Heart left ventricle (tissue), 16 donors: Measurements from ENCODE around the gene ARHGAP26. TPM values are rescaled to one million over a fixed set of nuclear protein-coding genes. Genes with fewer than 3 reads are reported as not detected.

Experiments used
- ATAC-seq, 4 donors: fragments of 200-7000 bp; cut with Tn5 transposase; one replicate each; pipeline ENCODE4 v1.9.1; 2020 to 2022; ENCODE audit warnings: moderate library complexity in 4 of 4, mild to moderate bottlenecking in 3 of 4, moderate number of reproducible peaks in 1 of 4
- DNase-seq, 5 donors: peaks; one replicate each; pipeline ENCODE4 v3.0.0-alpha.2; 2020
- H3K27ac ChIP-seq, 12 donors: fragments of 200-600 bp; sonication (generic) in 4 of 12; one replicate each; pipeline versions ENCODE4 v1.5.0 to v1.8.0; 2016 to 2022; ENCODE audit warnings: mild to moderate bottlenecking in 2 of 12
- H3K27me3 ChIP-seq, 9 donors: fragments of 200-600 bp; sonication (generic) in 2 of 9; one replicate each; pipeline versions ENCODE4 v1.5.1 to v1.8.0; 2016 to 2022; ENCODE audit warnings: mild to moderate bottlenecking in 3 of 9
- H3K36me3 ChIP-seq, 9 donors: fragments of 200-600 bp; sonication (generic) in 2 of 9; one replicate each; pipeline versions ENCODE4 v1.5.0 to v1.8.0; 2018 to 2022; ENCODE audit warnings: mild to moderate bottlenecking in 2 of 9
- H3K4me1 ChIP-seq, 12 donors: fragments of 200-600 bp; sonication (generic) in 4 of 12; one replicate each; pipeline versions ENCODE4 v1.5.0 to v1.8.0; 2016 to 2022; ENCODE audit warnings: mild to moderate bottlenecking in 3 of 12
- H3K4me3 ChIP-seq, 12 donors: fragments of 200-600 bp; sonication (generic) in 4 of 12; one replicate each; pipeline versions ENCODE4 v1.5.0 to v1.8.0; 2017 to 2022; ENCODE audit warnings: mild to moderate bottlenecking in 9 of 12, moderate library complexity in 4 of 12
- H3K9me3 ChIP-seq, 12 donors: fragments of 200-600 bp; sonication (generic) in 4 of 12; one replicate each; pipeline versions ENCODE4 v1.5.0 to v1.8.0; 2016 to 2022; ENCODE audit warnings: mild to moderate bottlenecking in 1 of 12
- CTCF ChIP-seq, 12 donors: fragments of 200-600 bp; sonication (generic) in 4 of 12; IDR thresholded peaks; one replicate each; pipeline versions ENCODE4 v1.5.0 to v1.8.0; 2018 to 2022; ENCODE audit warnings: antibody characterized with exemption in 12 of 12, mild to moderate bottlenecking in 5 of 12
- POLR2A ChIP-seq, 2 donors: fragments of 450-650 bp; IDR thresholded peaks; one replicate each; pipeline ENCODE4 v1.6.1; 2017; ENCODE audit warnings: antibody characterized with exemption in 2 of 2, mild to moderate bottlenecking in 2 of 2, moderate library complexity in 2 of 2
- WGBS, 4 donors: extraction: QIAGEN DNeasy Blood & Tissue Kit in 2 of 4; methylation state at CpG; one replicate each; pipeline versions ENCODE4 v1.1.5 to v1.1.7; 2013 to 2018; 5-methylcytosine and 5-hydroxymethylcytosine counted together
- intact Hi-C, 10 donors: fragments of 100-400 bp; cut with DNase I; formaldehyde crosslinking; loops; one replicate each; pipeline versions ENCODE4 v1.11.1 to v1.14.2; 2022
- polyA plus RNA-seq, 2 donors: library from polyadenylated mRNA; stranded (reverse); fragments of 200-250 nt; gene quantifications; one replicate each; pipeline ENCODE4 v1.2.3, GENCODE V29; 2013
- total RNA-seq, 9 donors: library from RNA; depleted of rRNA in 2 of 9; stranded (reverse); fragments of >200 nt in 2 of 9; fragmentation: NEBNext Ultra II Directional in 3 of 9; extraction: Animal tissue kit (Norgen Biotek cat#: 25700) in 3 of 9; gene quantifications; one replicate each; pipeline versions ENCODE4 v1.1.0 to v1.2.4, GENCODE V29; 2016 to 2023
- donor health status: ischemic (EF 13 %, LVEDD 7.1; RV severe dilation, severe dysfunction).
- donor health status: healthy with polysubstance abuse.
- donor health status: DM: no; HTN: yes; CAD: no.
- donor health status: DM: no; HTN: no; CAD: no.
- donor health status: ischemic (EF 25% LVEDD 6.9; RV normal size, moderate dysfunction).
- donor health status: ischemic (EF 25% LVEDD 5.7; RV mildly dilated, moderate dysfunction).
- donor health status: healthy.
- donor health status: DM: yes; HTN: yes; CAD: no.
- donor health status: ischemic (EF 35%, LVEDD 5.7; RV mildly dilated, moderate dysfunction).
- donor health status: nonischemic (EF 11% LVEDD 7.7; RV severe dilation, severe dysfunction).
- donor health status: DM: yes; HTN: yes; CAD: no.
- donor health status: PGD.
- donor health status: ischemic (EF 29% LVEDD 5.4; RV normal size, mild dysfunction).
- donor health status: nonischemic (EF 23%, LVEDD 6.1; RV moderate dilation, normal function).

The ARHGAP26 gene
- total and polyA plus RNA-seq, 11 donors = 11.9 to 52.1 (median 33.7) TPM

- H3K36me3 ChIP-seq = no peaks in the 10 kb centered on the region
- no peak for ATAC-seq
- intact Hi-C loops = no loop called here
- H3K27me3 ChIP-seq = no peaks in the 10 kb centered on the region
- peaks cover 0 to 48% (median 22%) of the 10 kb centered on the region in 12 donors for H3K4me1 ChIP-seq
- WGBS, 4 donors = 62 to 79% (median 68%) methylated on average over 3 of the region's 3 CpGs
- H3K9me3 ChIP-seq = no peaks in the 10 kb centered on the region
- DNase-seq = no peak
- H3K27ac ChIP-seq = peak overlapping the region in 2 of 12 donors; percentile 16 to 33
- no peak for TF ChIP-seq POLR2A (IDR thresholded peaks at IDR 0.05)
- TF ChIP-seq CTCF (IDR thresholded peaks at IDR 0.05) = no peak
- no peak overlapping the region for H3K4me3 ChIP-seq
These were observed 199.7 kb downstream of the ARHGAP26 start for GRCh38 chr5:142969624-142970439.

- H3K27ac ChIP-seq = peak overlapping the region in 2 of 12 donors; percentile 16 to 33
- TF ChIP-seq POLR2A (IDR thresholded peaks at IDR 0.05) = no peak
- no peak for TF ChIP-seq CTCF (IDR thresholded peaks at IDR 0.05)
- no peaks in the 10 kb centered on the region for H3K27me3 ChIP-seq
- H3K4me3 ChIP-seq = no peak overlapping the region
- 84 to 94% (median 90%) methylated on average over 4 of the region's 4 CpGs for WGBS, 4 donors
- H3K4me1 ChIP-seq = peaks cover 0 to 47% (median 21%) of the 10 kb centered on the region in 12 donors
- intact Hi-C loops = no loop called here
- no peak for DNase-seq
- no peaks in the 10 kb centered on the region for H3K36me3 ChIP-seq
- ATAC-seq = no peak
- H3K9me3 ChIP-seq = no peaks in the 10 kb centered on the region
These were observed 200.4 kb downstream of the ARHGAP26 start for GRCh38 chr5:142970440-142971030.

- Histone ChIP-seq H3K4me1 (peaks cover 0 to 47% (median 14%) of the 10 kb centered on the region in 12 donors), H3K4me3 (no peak overlapping the region), H3K9me3 (no peaks in the 10 kb centered on the region), H3K27ac (peak overlapping the region in 1 of 12 donors; percentile 48), H3K36me3 (no peaks in the 10 kb centered on the region), H3K27me3 (no peaks in the 10 kb centered on the region)
- DNase-seq (no peak), ATAC-seq (no peak)
- 82 to 90% (median 86%) methylated on average over 11 of the region's 11 CpGs for WGBS, 4 donors
- intact Hi-C loops = no loop called here
- TF ChIP-seq CTCF (IDR thresholded peaks at IDR 0.05) (no peak), POLR2A (IDR thresholded peaks at IDR 0.05) (no peak)
These were observed 201.3 kb downstream of the ARHGAP26 start for GRCh38 chr5:142971303-142972013.

GRCh38 chr5:142972064-142972570 lies 201.9 kb downstream of the ARHGAP26 start:
- Histone ChIP-seq H3K36me3 (no peaks in the 10 kb centered on the region), H3K4me1 (peaks cover 0 to 54% (median 14%) of the 10 kb centered on the region in 12 donors), H3K4me3 (no peak overlapping the region), H3K27ac (peak overlapping the region in 1 of 12 donors; percentile 48), H3K9me3 (no peaks in the 10 kb centered on the region), H3K27me3 (no peaks in the 10 kb centered on the region)
- 94 to 97% (median 96%) methylated on average over 5 of the region's 5 CpGs for WGBS, 4 donors
- DNase-seq = no peak
- TF ChIP-seq CTCF (IDR thresholded peaks at IDR 0.05) = no peak
- no peak for TF ChIP-seq POLR2A (IDR thresholded peaks at IDR 0.05)
- no peak for ATAC-seq
- intact Hi-C loops = no loop called here
